K562 (cell line): ENCODE data around the gene FBLIM1. TPM values are rescaled to one million over a fixed set of nuclear protein-coding genes. Genes with fewer than 3 reads are reported as not detected.

Experiments
- ATAC-seq: fragments of 200-7000 bp; cut with Tn5 transposase; 3 replicates; pipeline ENCODE4 v1.9.1; 2020; ENCODE audit warnings: moderate library complexity
- BruUV-seq: library from RNA; stranded (reverse); fragments of 400-500 nt; replicated peaks from 2 replicates; lab custom pipeline; 2021; lab: Mats Ljungman, UMichigan
- CTCF ChIA-PET: fragments of 300-600 bp; formaldehyde crosslinking; extraction: SDS; loops from one replicate; lab custom pipeline; 2021; ENCODE audit warnings: low intra/inter-chr PET ratio; lab: Yijun Ruan, JAX
- POLR2A ChIA-PET: fragments of 300-600, 350-650 bp; sonication (Branson Sonifier 250); formaldehyde crosslinking; extraction: SDS; loops from one replicate; lab custom pipeline; 2021; ENCODE audit warnings: antibody characterized with exemption, inconsistent platforms; lab: Yijun Ruan, JAX
- DNase-seq, 4 experiments: peaks; one replicate each; pipeline versions ENCODE4 v3.0.0 to v3.0.0-alpha.2; 2011 to 2018; ENCODE audit warnings: low spot score in 3 of 4, mixed read lengths in 3 of 4; ENCODE audit errors: extremely low read depth in 1 of 4
- FAIRE-seq: peaks from 2 replicates; lab custom pipeline; 2011; peaks lifted over from hg19 to GRCh38; lab: Jason Lieb, UNC
- H2AFZ ChIP-seq: 2 replicates; pipeline ENCODE4 v1.6.0; 2011; ENCODE audit warnings: low read depth, low read length, control low read depth, inconsistent platforms
- H3K27ac ChIP-seq: fragments of 200-600 bp; 3 replicates; pipeline ENCODE4 v1.8.0; 2011; ENCODE audit warnings: low read depth, mild to moderate bottlenecking, control low read depth, inconsistent platforms, low read length, moderate library complexity, mixed read lengths; ENCODE audit errors: extremely low read depth
- H3K27me3 ChIP-seq, 2 experiments: fragments of 300-600 bp in 1 of 2; 2 replicates in 1 of 2; 3 replicates in 1 of 2; pipeline versions ENCODE4 v1.6.0 to v1.8.0; 2011; ENCODE audit warnings: inconsistent platforms in 2 of 2, low read length in 2 of 2, mild to moderate bottlenecking in 1 of 2, mixed read lengths in 1 of 2, moderate library complexity in 1 of 2; ENCODE audit not compliant: control insufficient read depth in 2 of 2, insufficient read depth in 2 of 2
- H3K36me3 ChIP-seq: fragments of 300-600 bp; 3 replicates; pipeline ENCODE4 v1.8.0; 2011; ENCODE audit warnings: mild to moderate bottlenecking, low read length, inconsistent platforms; ENCODE audit not compliant: control insufficient read depth, insufficient read depth
- H3K4me1 ChIP-seq, 2 experiments: fragments of 200-600 bp in 1 of 2; replicated peaks in 1 of 2; 2 replicates in 1 of 2; 3 replicates in 1 of 2; pipeline versions ENCODE4 v1.5.1 to v1.8.0; 2011; ENCODE audit warnings: inconsistent platforms in 2 of 2, low read length in 2 of 2, mild to moderate bottlenecking in 1 of 2, mixed read lengths in 1 of 2, moderate library complexity in 1 of 2; ENCODE audit not compliant: control insufficient read depth in 2 of 2, insufficient read depth in 2 of 2
- H3K4me2 ChIP-seq: 2 replicates; pipeline ENCODE4 v1.6.1; 2011; ENCODE audit warnings: low read length, control low read depth, inconsistent platforms, mixed read lengths; ENCODE audit not compliant: insufficient read depth
- H3K4me3 ChIP-seq: fragments of 200-600 bp; sonication (generic), shearing (Covaris generic); 2 replicates; pipeline ENCODE4 v1.5.1; 2016; ENCODE audit warnings: control low read depth, inconsistent platforms
- H3K79me2 ChIP-seq: fragments of 200-600 bp; 3 replicates; pipeline ENCODE4 v1.8.0; 2011; ENCODE audit warnings: low read length, inconsistent platforms; ENCODE audit not compliant: control insufficient read depth, insufficient read depth
- H3K9ac ChIP-seq, 2 experiments: 2 replicates each; pipeline versions ENCODE4 v1.6.0 to v1.6.1; 2011; ENCODE audit warnings: low read depth in 2 of 2, low read length in 2 of 2, control low read depth in 1 of 2, inconsistent platforms in 1 of 2, mild to moderate bottlenecking in 1 of 2, mixed read lengths in 1 of 2; ENCODE audit not compliant: insufficient read depth in 1 of 2
- H3K9me1 ChIP-seq: one replicate; pipeline ENCODE4 v1.6.0; 2011; ENCODE audit warnings: inconsistent platforms, mild to moderate bottlenecking, low read length, moderate library complexity; ENCODE audit not compliant: control insufficient read depth, insufficient read depth
- H3K9me3 ChIP-seq: replicated peaks from 2 replicates; pipeline ENCODE4 v1.5.1; 2011; ENCODE audit warnings: low read depth, low read length, inconsistent platforms; ENCODE audit not compliant: control insufficient read depth, insufficient read depth
- H4K20me1 ChIP-seq: replicated peaks from 2 replicates; pipeline ENCODE4 v1.6.1; 2011; ENCODE audit warnings: low read length, inconsistent platforms, mixed read lengths; ENCODE audit not compliant: control insufficient read depth, insufficient read depth
- IRF2 ChIP-seq: sonication (generic); formaldehyde crosslinking; IDR thresholded peaks from 2 replicates; pipeline ENCODE4 v1.8.1; 2022; ENCODE audit warnings: mild to moderate bottlenecking, missing genetic modification reagents
- WGBS: fragments of 100-300 bp; shearing (Covaris generic); methylation state at CpG from one replicate; pipeline ENCODE4 v1.1.6; 2016; ENCODE audit warnings: low coverage, mixed read lengths; ENCODE audit not compliant: insufficient coverage; ENCODE audit errors: missing lambda C conversion rate; 5-methylcytosine and 5-hydroxymethylcytosine counted together
- in situ Hi-C: fragments of 300-500 bp; cut with MboI; formaldehyde crosslinking; loops from 4 replicates; pipeline ENCODE4 v1.15.0; 2018; ENCODE audit warnings: inconsistent platforms, mixed read lengths
- intact Hi-C: fragments of 100-400 bp; cut with micrococcal nuclease; formaldehyde crosslinking; loops from 2 replicates; pipeline ENCODE4 v1.14.2; 2022
- polyA plus RNA-seq, 8 experiments: library from polyadenylated mRNA; depleted of rRNA in 4 of 8; stranded (reverse) in 5 of 8; unstranded in 3 of 8; fragments of >200 nt; fragmentation: Nextera tagmentation in 2 of 8; fragmentation: Illumina TruSeq in 1 of 8; extraction: Ambion mirVana in 2 of 8; extraction: Trizol in 1 of 8; gene quantifications; 2 replicates each; pipeline versions ENCODE4 v1.2.1 to v1.2.3, GENCODE V29; 2011 to 2014; ENCODE audit warnings: inconsistent platforms in 1 of 8, missing spikeins in 1 of 8
- total RNA-seq, 7 experiments: library from RNA; depleted of rRNA in 6 of 7; stranded (reverse); fragments of >200 nt in 6 of 7; fragmentation: Illumina TruSeq in 2 of 7; extraction: Trizol in 2 of 7; gene quantifications; 2 replicates each; pipeline versions ENCODE4 v1.2.1 to v1.2.3, GENCODE V29; 2011 to 2021; ENCODE audit warnings: low replicate concordance in 1 of 7
- TF ChIP-seq, protein P1 (sequence below): sonication (generic); formaldehyde crosslinking; IDR thresholded peaks from 2 replicates; pipeline ENCODE4 v1.8.0; 2023; ENCODE audit warnings: mild to moderate bottlenecking, missing genetic modification reagents

Gene FBLIM1
- total and polyA plus RNA-seq, 9 of the 15 experiments (the other 6 are each of a cell fraction or from before 2014, with no cell fraction given): 0.14 to 0.24 TPM; not detected in 7

DNA sequence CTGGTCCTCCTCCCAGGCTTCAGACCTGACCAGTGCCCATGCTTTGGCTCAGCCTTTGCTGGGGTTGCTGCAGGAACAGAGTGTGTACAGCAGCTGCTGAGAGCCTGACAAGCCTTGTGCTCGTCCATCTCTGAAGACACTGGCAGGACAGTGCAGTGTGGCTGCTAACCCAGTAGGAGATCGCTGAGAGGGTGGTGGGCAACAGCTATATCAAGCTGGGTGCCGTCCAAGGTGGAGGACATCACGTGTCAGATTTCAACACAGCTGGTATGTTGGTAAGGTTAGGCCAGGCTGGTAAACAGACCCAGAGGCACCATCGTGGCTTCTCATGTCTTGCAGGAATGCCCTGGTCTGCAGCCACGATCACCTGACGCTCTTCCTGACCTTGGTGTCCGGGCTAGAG lies 40.4 kb upstream of the FBLIM1 start:
- 90% methylated on average over 8 of the region's 8 CpGs for WGBS
- BruUV-seq: no TSS peak
- CTCF ChIA-PET: no interaction called here
- intact Hi-C loops: no loop called here
- H3K4me2 ChIP-seq: no peak overlapping the region
- no peak for DNase-seq
- H3K79me2 ChIP-seq: peaks cover 3% of the 10 kb centered on the region; the same call in 1 of the 3 replicates
- in situ Hi-C loops: no loop called here
- POLR2A ChIA-PET: interaction anchor here (0.7 to 1.2 kb wide), 4 partner anchors 9 to 80 kb away, joined by 3 to 4 read pairs (median 3); no protein-coding TSS in a partner anchor
- no peak overlapping the region for H3K27ac ChIP-seq
- peaks cover 68% of the 10 kb centered on the region for H3K36me3 ChIP-seq
- H3K4me3 ChIP-seq: no peak overlapping the region
- H2AFZ ChIP-seq: no peak overlapping the region
- H3K9me3 ChIP-seq: no peaks in the 10 kb centered on the region
- no peaks in the 10 kb centered on the region for H3K4me1 ChIP-seq
- TF ChIP-seq IRF2 (CRISPR knock-in tag): peak; percentile 51; the same call in 1 of the 2 replicates
- TF ChIP-seq, protein P1, sequence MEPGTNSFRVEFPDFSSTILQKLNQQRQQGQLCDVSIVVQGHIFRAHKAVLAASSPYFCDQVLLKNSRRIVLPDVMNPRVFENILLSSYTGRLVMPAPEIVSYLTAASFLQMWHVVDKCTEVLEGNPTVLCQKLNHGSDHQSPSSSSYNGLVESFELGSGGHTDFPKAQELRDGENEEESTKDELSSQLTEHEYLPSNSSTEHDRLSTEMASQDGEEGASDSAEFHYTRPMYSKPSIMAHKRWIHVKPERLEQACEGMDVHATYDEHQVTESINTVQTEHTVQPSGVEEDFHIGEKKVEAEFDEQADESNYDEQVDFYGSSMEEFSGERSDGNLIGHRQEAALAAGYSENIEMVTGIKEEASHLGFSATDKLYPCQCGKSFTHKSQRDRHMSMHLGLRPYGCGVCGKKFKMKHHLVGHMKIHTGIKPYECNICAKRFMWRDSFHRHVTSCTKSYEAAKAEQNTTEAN (CRISPR knock-in tag): no peak
- TF ChIP-seq, all 486 proteins: peak for 1
- no peak for ATAC-seq
- no peaks in the 10 kb centered on the region for H3K27me3 ChIP-seq
- no peaks in the 10 kb centered on the region for H3K9me1 ChIP-seq
- no peak overlapping the region for H3K9ac ChIP-seq
- H4K20me1 ChIP-seq: peaks cover 7% of the 10 kb centered on the region
- FAIRE-seq: no peak
